Mammary epithelial cell (primary cell): ENCODE results near the gene RAB27A.

Experiments used
- CTCF ChIP-seq, 2 donors: IDR thresholded peaks in 1 of 2; conservative IDR thresholded peaks in 1 of 2; 2 replicates each; pipeline ENCODE4 v1.5.1; 2011 to 2012; ENCODE audit warnings: inconsistent platforms in 2 of 2, low read length in 2 of 2, mild to moderate bottlenecking in 2 of 2, control low read depth in 1 of 2, low read depth in 1 of 2; ENCODE audit not compliant: insufficient read depth in 1 of 2; ENCODE audit errors: extremely low read depth in 1 of 2
- EZH2 ChIP-seq: IDR thresholded peaks from 2 replicates; pipeline ENCODE4 v1.6.1; 2012; ENCODE audit warnings: low read length, inconsistent platforms, borderline replicate concordance

- TF ChIP-seq CTCF (conservative IDR thresholded peaks at IDR 0.05 in 1 of 2, IDR thresholded peaks at IDR 0.05 in 1 of 2; ENCODE audit: extremely low read depth in 1 of 2, insufficient read depth in 1 of 2, low read depth in 1 of 2, low read length in 2 of 2) (no peak), EZH2 (no peak)
Measured at GRCh38 chr15:55234800-55235104, 54.9 kb downstream of the RAB27A start.
